ENCODE measurements around the gene UGT1A10.

Gene UGT1A10

GRCh38 chr2:233702238-233702637 lies 66.0 kb downstream of the UGT1A10 start:
- H3K4me3 ChIP-seq (ENCODE audit: low read depth, low read length) = no peak overlapping the region
- DNase-seq (ENCODE audit: low read depth) = no peak
- TF ChIP-seq, protein P1, sequence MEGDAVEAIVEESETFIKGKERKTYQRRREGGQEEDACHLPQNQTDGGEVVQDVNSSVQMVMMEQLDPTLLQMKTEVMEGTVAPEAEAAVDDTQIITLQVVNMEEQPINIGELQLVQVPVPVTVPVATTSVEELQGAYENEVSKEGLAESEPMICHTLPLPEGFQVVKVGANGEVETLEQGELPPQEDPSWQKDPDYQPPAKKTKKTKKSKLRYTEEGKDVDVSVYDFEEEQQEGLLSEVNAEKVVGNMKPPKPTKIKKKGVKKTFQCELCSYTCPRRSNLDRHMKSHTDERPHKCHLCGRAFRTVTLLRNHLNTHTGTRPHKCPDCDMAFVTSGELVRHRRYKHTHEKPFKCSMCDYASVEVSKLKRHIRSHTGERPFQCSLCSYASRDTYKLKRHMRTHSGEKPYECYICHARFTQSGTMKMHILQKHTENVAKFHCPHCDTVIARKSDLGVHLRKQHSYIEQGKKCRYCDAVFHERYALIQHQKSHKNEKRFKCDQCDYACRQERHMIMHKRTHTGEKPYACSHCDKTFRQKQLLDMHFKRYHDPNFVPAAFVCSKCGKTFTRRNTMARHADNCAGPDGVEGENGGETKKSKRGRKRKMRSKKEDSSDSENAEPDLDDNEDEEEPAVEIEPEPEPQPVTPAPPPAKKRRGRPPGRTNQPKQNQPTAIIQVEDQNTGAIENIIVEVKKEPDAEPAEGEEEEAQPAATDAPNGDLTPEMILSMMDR (IDR thresholded peaks at IDR 0.05; ENCODE audit: insufficient read depth, low read depth, low read length, missing control alignments) = no peak

DNA sequence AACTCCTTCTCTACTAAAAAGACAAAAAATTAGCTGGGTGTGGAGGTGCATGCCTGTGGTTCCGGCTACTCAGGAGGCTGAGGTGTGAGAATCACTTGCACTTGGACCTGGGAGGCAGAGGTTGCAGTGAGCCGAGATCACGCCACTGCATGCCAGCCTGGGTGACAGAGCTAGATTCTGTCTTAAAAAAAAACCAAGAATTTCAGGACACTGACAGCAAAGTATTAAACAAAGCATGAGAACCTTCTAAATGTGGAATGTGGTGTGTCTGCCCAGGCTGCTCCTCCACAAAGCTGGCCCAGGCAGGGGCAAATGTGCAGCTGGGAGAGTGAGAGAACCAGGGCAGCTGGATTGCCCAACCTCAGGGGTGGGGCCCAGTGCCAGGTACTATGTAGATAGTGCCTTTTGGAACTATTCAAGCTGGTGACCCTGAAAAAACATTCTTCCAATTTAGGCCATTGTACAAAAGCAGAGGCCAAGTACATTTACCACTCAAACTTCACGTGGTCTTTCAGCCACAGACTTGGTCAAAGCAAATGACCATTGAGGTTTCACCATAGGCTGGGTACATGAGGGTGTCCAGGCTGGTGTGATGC lies 69.8 kb downstream of the UGT1A10 start:
- no peak overlapping the region for H3K4me3 ChIP-seq (ENCODE audit: low read depth, low read length)
- TF ChIP-seq, protein P1 (IDR thresholded peaks at IDR 0.05; ENCODE audit: insufficient read depth, low read depth, low read length, missing control alignments) = no peak
- no peak for DNase-seq (ENCODE audit: low read depth)

- DNase-seq (ENCODE audit: low read depth) = no peak
Observed at GRCh38 chr2:233706720-233707119, 70.5 kb downstream of the UGT1A10 start.

GRCh38 chr2:233707940-233708644 lies 71.8 kb downstream of the UGT1A10 start:
- no peak for DNase-seq (ENCODE audit: low read depth)
- H3K4me3 ChIP-seq (ENCODE audit: low read depth, low read length) = no peak overlapping the region
- TF ChIP-seq, protein P1 (IDR thresholded peaks at IDR 0.05; ENCODE audit: insufficient read depth, low read depth, low read length, missing control alignments) = no peak

More at GRCh38 chr2:233706720-233707119, 70.5 kb downstream of the UGT1A10 start:
- no peak overlapping the region for H3K4me3 ChIP-seq (ENCODE audit: low read depth, low read length)
- TF ChIP-seq, protein P1 (IDR thresholded peaks at IDR 0.05; ENCODE audit: insufficient read depth, low read depth, low read length, missing control alignments) = no peak

DNA sequence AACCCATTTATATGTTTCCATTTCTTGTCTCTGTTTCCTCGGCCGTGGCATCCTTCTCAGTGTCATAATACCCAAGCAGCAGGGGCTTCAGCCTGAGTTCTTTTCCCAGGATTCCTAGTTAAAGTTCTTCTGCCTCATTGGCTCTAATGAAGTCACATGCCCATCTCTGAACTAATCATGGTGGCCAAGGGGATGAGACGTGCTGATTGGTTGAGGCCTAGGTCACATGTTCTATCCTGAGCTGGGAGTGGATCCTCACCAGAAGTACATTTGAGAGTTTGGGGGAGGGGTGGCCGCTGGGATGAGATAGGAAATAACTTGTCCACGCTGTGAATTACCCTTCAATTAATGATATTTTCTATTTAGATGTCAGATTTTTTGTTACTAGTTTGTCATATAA lies 72.7 kb downstream of the UGT1A10 start:
- TF ChIP-seq, protein P1 (IDR thresholded peaks at IDR 0.05; ENCODE audit: insufficient read depth, low read depth, low read length, missing control alignments) = no peak
- DNase-seq (ENCODE audit: low read depth) = no peak
- H3K4me3 ChIP-seq (ENCODE audit: low read depth, low read length) = no peak overlapping the region

- peak; percentile 68 for DNase-seq (ENCODE audit: low read depth)
- TF ChIP-seq, protein P1 (IDR thresholded peaks at IDR 0.05; ENCODE audit: insufficient read depth, low read depth, low read length, missing control alignments) = peak; percentile 93
- no peak overlapping the region for H3K4me3 ChIP-seq (ENCODE audit: low read depth, low read length)
Observed at GRCh38 chr2:233711312-233712008, 75.2 kb downstream of the UGT1A10 start.

All from GM12865 (cell line).